Ishikawa (cell line): ENCODE results near the gene GRIA2.

ENCODE experiments used
- CEBPB ChIP-seq: IDR thresholded peaks from 2 replicates; pipeline ENCODE4 v1.6.1; 2012
- EGR1 ChIP-seq: IDR thresholded peaks from 2 replicates; pipeline ENCODE4 v1.6.1; 2012
- MAX ChIP-seq: IDR thresholded peaks from 2 replicates; pipeline ENCODE4 v1.6.1; 2012
- TEAD4 ChIP-seq: IDR thresholded peaks from 2 replicates; pipeline ENCODE4 v1.6.1; 2012
- TF ChIP-seq, protein P1 (sequence below): IDR thresholded peaks from 2 replicates; pipeline ENCODE4 v1.6.1; 2012
- TF ChIP-seq, protein P2 (sequence below): IDR thresholded peaks from 2 replicates; pipeline ENCODE4 v1.6.1; 2012; ENCODE audit warnings: low read depth, mild to moderate bottlenecking

DNA sequence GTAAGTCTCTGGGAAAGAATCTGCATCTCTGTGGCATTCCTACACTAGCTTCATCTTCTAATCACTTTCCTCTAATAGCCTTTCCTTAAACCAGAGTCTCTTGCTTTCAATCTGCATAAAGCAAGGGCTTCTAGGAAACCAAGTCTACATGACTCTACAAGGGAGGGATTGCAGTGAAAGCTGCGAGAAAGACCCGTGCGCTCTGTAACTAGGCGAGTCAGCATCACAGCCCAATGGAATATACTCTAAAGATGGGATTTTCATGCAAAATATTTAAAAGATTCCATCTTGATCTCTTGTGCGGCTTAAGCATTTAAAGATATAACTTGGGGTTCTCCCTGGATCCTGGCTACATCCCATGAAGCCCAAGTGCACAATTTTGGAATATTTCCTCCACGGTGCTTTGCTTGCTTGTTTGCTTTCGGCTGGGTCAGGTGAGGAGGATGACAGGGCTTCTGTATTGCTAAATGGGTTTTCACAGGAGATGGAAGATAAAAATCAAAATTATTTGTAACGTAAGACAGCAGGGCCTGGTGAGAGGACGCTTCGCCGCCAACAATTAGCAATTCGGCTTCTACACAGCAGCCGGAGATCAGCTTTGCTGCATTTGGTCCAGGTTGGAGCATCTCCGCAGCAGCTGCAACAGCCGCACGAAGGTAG lies 687 bp upstream of the GRIA2 start:
- TF ChIP-seq TEAD4 = no peak
- TF ChIP-seq CEBPB = no peak
- TF ChIP-seq, protein P1, sequence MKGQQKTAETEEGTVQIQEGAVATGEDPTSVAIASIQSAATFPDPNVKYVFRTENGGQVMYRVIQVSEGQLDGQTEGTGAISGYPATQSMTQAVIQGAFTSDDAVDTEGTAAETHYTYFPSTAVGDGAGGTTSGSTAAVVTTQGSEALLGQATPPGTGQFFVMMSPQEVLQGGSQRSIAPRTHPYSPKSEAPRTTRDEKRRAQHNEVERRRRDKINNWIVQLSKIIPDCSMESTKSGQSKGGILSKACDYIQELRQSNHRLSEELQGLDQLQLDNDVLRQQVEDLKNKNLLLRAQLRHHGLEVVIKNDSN = no peak
- no peak for TF ChIP-seq EGR1
- TF ChIP-seq, protein P2, sequence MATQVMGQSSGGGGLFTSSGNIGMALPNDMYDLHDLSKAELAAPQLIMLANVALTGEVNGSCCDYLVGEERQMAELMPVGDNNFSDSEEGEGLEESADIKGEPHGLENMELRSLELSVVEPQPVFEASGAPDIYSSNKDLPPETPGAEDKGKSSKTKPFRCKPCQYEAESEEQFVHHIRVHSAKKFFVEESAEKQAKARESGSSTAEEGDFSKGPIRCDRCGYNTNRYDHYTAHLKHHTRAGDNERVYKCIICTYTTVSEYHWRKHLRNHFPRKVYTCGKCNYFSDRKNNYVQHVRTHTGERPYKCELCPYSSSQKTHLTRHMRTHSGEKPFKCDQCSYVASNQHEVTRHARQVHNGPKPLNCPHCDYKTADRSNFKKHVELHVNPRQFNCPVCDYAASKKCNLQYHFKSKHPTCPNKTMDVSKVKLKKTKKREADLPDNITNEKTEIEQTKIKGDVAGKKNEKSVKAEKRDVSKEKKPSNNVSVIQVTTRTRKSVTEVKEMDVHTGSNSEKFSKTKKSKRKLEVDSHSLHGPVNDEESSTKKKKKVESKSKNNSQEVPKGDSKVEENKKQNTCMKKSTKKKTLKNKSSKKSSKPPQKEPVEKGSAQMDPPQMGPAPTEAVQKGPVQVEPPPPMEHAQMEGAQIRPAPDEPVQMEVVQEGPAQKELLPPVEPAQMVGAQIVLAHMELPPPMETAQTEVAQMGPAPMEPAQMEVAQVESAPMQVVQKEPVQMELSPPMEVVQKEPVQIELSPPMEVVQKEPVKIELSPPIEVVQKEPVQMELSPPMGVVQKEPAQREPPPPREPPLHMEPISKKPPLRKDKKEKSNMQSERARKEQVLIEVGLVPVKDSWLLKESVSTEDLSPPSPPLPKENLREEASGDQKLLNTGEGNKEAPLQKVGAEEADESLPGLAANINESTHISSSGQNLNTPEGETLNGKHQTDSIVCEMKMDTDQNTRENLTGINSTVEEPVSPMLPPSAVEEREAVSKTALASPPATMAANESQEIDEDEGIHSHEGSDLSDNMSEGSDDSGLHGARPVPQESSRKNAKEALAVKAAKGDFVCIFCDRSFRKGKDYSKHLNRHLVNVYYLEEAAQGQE = no peak
- no peak; the same call in 1 of the 2 replicates for TF ChIP-seq MAX
